Measurements from ENCODE around the gene CDH23. TPM values are rescaled to one million over a fixed set of nuclear protein-coding genes. Genes with fewer than 3 reads are reported as not detected.
A peak's percentile ranks its signal among the peaks of the same experiment; 100 is the strongest.

CDH23 gene
- total RNA-seq, 1 donor = 0.36 TPM

- Histone ChIP-seq H4K20me1 (ENCODE audit: insufficient read depth, low read length) (no peaks in the 10 kb centered on the region), H3K4me3 (ENCODE audit: insufficient read depth, low read length) (no peak overlapping the region), H3K27me3 (ENCODE audit: insufficient read depth, low read length) (peaks cover 17% of the 10 kb centered on the region), H2AFZ (ENCODE audit: low read length) (no peak overlapping the region), H3K4me1 (ENCODE audit: insufficient read depth, low read length) (no peaks in the 10 kb centered on the region), H3K27ac (ENCODE audit: low read depth, low read length) (no peak overlapping the region), H3K4me2 (ENCODE audit: insufficient read depth, low read length) (no peak overlapping the region), H3K79me2 (ENCODE audit: insufficient read depth, low read length) (no peaks in the 10 kb centered on the region), H3K9me3 (ENCODE audit: low read depth, low read length) (no peaks in the 10 kb centered on the region), H3K36me3 (ENCODE audit: insufficient read depth, low read length) (no peaks in the 10 kb centered on the region)
- TF ChIP-seq, protein P1, sequence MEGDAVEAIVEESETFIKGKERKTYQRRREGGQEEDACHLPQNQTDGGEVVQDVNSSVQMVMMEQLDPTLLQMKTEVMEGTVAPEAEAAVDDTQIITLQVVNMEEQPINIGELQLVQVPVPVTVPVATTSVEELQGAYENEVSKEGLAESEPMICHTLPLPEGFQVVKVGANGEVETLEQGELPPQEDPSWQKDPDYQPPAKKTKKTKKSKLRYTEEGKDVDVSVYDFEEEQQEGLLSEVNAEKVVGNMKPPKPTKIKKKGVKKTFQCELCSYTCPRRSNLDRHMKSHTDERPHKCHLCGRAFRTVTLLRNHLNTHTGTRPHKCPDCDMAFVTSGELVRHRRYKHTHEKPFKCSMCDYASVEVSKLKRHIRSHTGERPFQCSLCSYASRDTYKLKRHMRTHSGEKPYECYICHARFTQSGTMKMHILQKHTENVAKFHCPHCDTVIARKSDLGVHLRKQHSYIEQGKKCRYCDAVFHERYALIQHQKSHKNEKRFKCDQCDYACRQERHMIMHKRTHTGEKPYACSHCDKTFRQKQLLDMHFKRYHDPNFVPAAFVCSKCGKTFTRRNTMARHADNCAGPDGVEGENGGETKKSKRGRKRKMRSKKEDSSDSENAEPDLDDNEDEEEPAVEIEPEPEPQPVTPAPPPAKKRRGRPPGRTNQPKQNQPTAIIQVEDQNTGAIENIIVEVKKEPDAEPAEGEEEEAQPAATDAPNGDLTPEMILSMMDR (IDR thresholded peaks at IDR 0.05; ENCODE audit: extremely low read depth, low read depth, low read length) = no peak
- DNase-seq (ENCODE audit: insufficient read length, low spot score, missing footprints) = peak; percentile 29
Observed at GRCh38 chr10:71467569-71468362, 71.0 kb downstream of the CDH23 start.

DNA sequence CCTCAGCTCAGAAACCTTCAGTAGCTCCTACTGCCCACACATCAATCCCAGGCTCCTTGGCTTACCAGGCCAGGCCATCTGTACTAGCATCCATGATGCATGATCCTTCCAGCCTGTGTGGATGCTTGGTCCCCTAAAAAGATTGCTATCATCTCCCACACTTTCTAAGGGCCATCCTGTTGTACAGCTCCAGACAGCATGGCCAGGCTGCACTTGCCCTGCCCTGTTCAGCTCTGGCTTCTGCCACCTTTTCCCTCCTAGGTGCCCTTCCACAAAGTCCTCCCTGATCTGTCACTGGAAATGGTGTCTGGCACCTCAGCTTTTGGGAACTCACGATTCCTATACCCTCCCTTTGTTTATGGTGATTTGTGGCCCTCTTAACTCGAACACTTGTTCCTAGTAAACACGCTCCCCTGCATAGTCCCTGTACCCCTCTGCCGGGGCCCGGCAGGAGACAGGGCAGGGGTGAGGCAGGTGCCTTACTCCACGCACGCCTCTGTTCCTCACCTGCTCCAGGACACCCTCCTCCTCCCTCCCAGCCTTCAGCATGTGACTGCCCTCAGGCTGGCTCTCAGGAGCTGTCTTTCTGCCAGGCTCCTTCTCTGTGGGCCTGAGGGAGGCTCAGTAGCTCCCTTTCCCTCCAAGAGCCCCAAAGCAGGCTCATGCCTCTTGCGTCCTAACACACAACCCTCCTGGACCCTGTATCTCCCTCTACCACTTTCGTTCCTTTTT is 71.8 kb downstream of the CDH23 start:
- Histone ChIP-seq H4K20me1 (ENCODE audit: insufficient read depth, low read length) (no peaks in the 10 kb centered on the region), H3K27ac (ENCODE audit: low read depth, low read length) (no peak overlapping the region), H3K4me3 (ENCODE audit: insufficient read depth, low read length) (no peak overlapping the region), H2AFZ (ENCODE audit: low read length) (no peak overlapping the region), H3K27me3 (ENCODE audit: insufficient read depth, low read length) (peaks cover 17% of the 10 kb centered on the region), H3K4me2 (ENCODE audit: insufficient read depth, low read length) (no peak overlapping the region), H3K36me3 (ENCODE audit: insufficient read depth, low read length) (no peaks in the 10 kb centered on the region), H3K79me2 (ENCODE audit: insufficient read depth, low read length) (no peaks in the 10 kb centered on the region), H3K9me3 (ENCODE audit: low read depth, low read length) (no peaks in the 10 kb centered on the region), H3K4me1 (ENCODE audit: insufficient read depth, low read length) (no peaks in the 10 kb centered on the region)
- DNase-seq (ENCODE audit: insufficient read length, low spot score, missing footprints) = peak; percentile 47
- TF ChIP-seq, protein P1 (IDR thresholded peaks at IDR 0.05; ENCODE audit: extremely low read depth, low read depth, low read length) = no peak

DNA sequence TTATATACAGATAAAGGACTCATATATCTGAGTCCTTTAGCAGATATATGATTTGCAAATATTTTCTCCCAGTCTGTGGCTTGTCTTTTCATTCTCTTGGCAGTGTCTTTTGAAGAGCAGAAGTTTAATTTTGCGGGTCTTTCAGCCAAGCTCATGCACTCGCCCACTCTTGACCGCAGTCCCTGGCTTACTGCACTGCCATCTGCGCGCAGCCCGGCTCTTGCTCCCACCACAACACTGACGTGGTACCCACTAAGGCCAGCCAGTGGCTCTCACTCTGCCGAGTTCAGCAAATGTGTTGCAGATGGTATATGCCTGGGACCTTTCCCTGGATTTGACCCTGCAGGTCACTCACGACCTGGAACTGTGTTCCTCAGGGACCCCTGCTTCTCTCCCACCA is 74.3 kb downstream of the CDH23 start:
- peak; percentile 34 for DNase-seq (ENCODE audit: insufficient read length, low spot score, missing footprints)
- H3K27me3 ChIP-seq (ENCODE audit: insufficient read depth, low read length) = peaks cover 14% of the 10 kb centered on the region
- no peaks in the 10 kb centered on the region for H3K4me1 ChIP-seq (ENCODE audit: insufficient read depth, low read length)
- H2AFZ ChIP-seq (ENCODE audit: low read length) = no peak overlapping the region
- no peak overlapping the region for H3K4me2 ChIP-seq (ENCODE audit: insufficient read depth, low read length)
- TF ChIP-seq, protein P1 (IDR thresholded peaks at IDR 0.05; ENCODE audit: extremely low read depth, low read depth, low read length) = no peak
- no peak overlapping the region for H3K4me3 ChIP-seq (ENCODE audit: insufficient read depth, low read length)
- no peaks in the 10 kb centered on the region for H3K36me3 ChIP-seq (ENCODE audit: insufficient read depth, low read length)
- H3K9me3 ChIP-seq (ENCODE audit: low read depth, low read length) = no peaks in the 10 kb centered on the region
- no peaks in the 10 kb centered on the region for H3K79me2 ChIP-seq (ENCODE audit: insufficient read depth, low read length)
- H3K27ac ChIP-seq (ENCODE audit: low read depth, low read length) = no peak overlapping the region
- no peaks in the 10 kb centered on the region for H4K20me1 ChIP-seq (ENCODE audit: insufficient read depth, low read length)

DNA sequence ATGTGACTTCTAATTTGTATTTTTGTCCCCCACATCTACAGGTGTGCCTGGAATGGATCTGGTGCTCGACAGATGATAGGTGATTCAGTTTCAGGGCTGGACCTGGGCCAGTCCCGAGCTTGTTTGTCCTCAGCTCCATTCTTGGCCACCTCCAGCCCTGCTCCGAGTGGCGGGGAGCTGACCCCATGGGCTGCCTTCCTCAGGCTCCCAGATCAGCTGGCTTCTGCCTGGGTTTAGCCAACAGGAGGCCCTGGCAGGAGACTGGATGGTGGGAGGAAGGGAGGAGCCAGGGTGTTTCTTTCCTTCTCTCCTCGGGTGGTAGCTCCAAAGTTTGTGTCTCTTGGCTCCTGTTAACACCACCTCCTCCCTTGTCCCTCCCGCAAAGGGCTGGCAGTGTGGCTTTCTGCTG is 75.2 kb downstream of the CDH23 start:
- peaks cover 11% of the 10 kb centered on the region for H3K27me3 ChIP-seq (ENCODE audit: insufficient read depth, low read length)
- no peaks in the 10 kb centered on the region for H4K20me1 ChIP-seq (ENCODE audit: insufficient read depth, low read length)
- H3K4me3 ChIP-seq (ENCODE audit: insufficient read depth, low read length) = no peak overlapping the region
- no peaks in the 10 kb centered on the region for H3K4me1 ChIP-seq (ENCODE audit: insufficient read depth, low read length)
- no peak overlapping the region for H2AFZ ChIP-seq (ENCODE audit: low read length)
- peak; percentile 69 for DNase-seq (ENCODE audit: insufficient read length, low spot score, missing footprints)
- H3K36me3 ChIP-seq (ENCODE audit: insufficient read depth, low read length) = no peaks in the 10 kb centered on the region
- no peak overlapping the region for H3K27ac ChIP-seq (ENCODE audit: low read depth, low read length)
- no peaks in the 10 kb centered on the region for H3K9me3 ChIP-seq (ENCODE audit: low read depth, low read length)
- no peaks in the 10 kb centered on the region for H3K79me2 ChIP-seq (ENCODE audit: insufficient read depth, low read length)
- TF ChIP-seq, protein P1 (IDR thresholded peaks at IDR 0.05; ENCODE audit: extremely low read depth, low read depth, low read length) = no peak
- H3K4me2 ChIP-seq (ENCODE audit: insufficient read depth, low read length) = no peak overlapping the region
